Measurements from ENCODE around the gene CFAP300. TPM values are rescaled to one million over a fixed set of nuclear protein-coding genes. Genes with fewer than 3 reads are reported as not detected.
A peak's percentile ranks its signal among the peaks of the same experiment; 100 is the strongest.

The CFAP300 gene
- total and polyA plus RNA-seq, 2 of the 8 experiments (the other 6 are each of a cell fraction or from before 2014, with no cell fraction given): 2.1 to 2.8 TPM

GRCh38 chr11:102112509-102112821 is 65.2 kb downstream of the CFAP300 start:
- Histone ChIP-seq H3K23ac (ENCODE audit: insufficient read length) (no peak overlapping the region), H3K27ac (ENCODE audit: low read depth, low read length) (peak overlapping the region; percentile 97; the same call in 1 of the 2 replicates), H3K4me2 (ENCODE audit: insufficient read depth in 1 of 2, low read depth in 2 of 2, low read length in 2 of 2) (peak overlapping the region; percentile 85 to 94), H2AFZ (ENCODE audit: low read length) (no peak overlapping the region), H2BK20ac (ENCODE audit: low read length) (no peak overlapping the region), H2BK15ac (ENCODE audit: low read length) (no peak overlapping the region), H3K79me1 (ENCODE audit: low read depth, low read length) (no peaks in the 10 kb centered on the region), H4K5ac (ENCODE audit: insufficient read length, low read depth, low read length) (no peak overlapping the region), H3K4ac (replicated peaks; ENCODE audit: insufficient read length, low read depth, low read length) (no peak overlapping the region), H2BK5ac (ENCODE audit: low read depth, low read length) (no peak overlapping the region), H4K20me1 (replicated peaks in 1 of 2; ENCODE audit: control insufficient read depth in 1 of 2, insufficient read depth in 2 of 2, low read length in 2 of 2) (no peaks in the 10 kb centered on the region), H3K4me1 (replicated peaks in 1 of 4; ENCODE audit: control insufficient read depth in 3 of 4, insufficient read depth in 4 of 4, low read length in 3 of 4) (peaks cover 0 to 23% (median 1%) of the 10 kb centered on the region in 4 experiments; a peak in 4 of 7 replicates), H3K9me3 (ENCODE audit: insufficient read depth in 2 of 2, low read depth in 1 of 2, low read length in 1 of 2) (no peaks in the 10 kb centered on the region), H3K56ac (replicated peaks; ENCODE audit: insufficient read length, low read depth, low read length) (no peak overlapping the region), H2BK120ac (replicated peaks; ENCODE audit: low read depth, low read length) (no peak overlapping the region), H4K8ac (ENCODE audit: extremely low read depth, insufficient read depth, low read length) (no peak overlapping the region), H3K36me3 (ENCODE audit: control insufficient read depth in 2 of 4, insufficient read depth in 4 of 4, low read length in 3 of 4) (peaks cover 0 to 7% (median 0%) of the 10 kb centered on the region in 4 experiments; a peak in 1 of 8 replicates), H2BK12ac (ENCODE audit: low read depth, low read length) (no peak overlapping the region), H3K9ac (replicated peaks in 1 of 4; ENCODE audit: extremely low read depth in 1 of 4, low read depth in 3 of 4, low read length in 3 of 4) (peak overlapping the region in 3 of 4 experiments; percentile 46 to 98 (median 69); a peak in 4 of 7 replicates), H3K79me2 (ENCODE audit: control insufficient read depth in 1 of 2, insufficient read depth in 2 of 2, low read length in 2 of 2) (peaks cover 0 to 47% of the 10 kb centered on the region in 2 experiments; a peak in 3 of 4 replicates), H2AK5ac (ENCODE audit: low read depth, low read length) (no peak overlapping the region), H4K91ac (replicated peaks; ENCODE audit: insufficient read length, low read length) (no peak overlapping the region), H3K23me2 (ENCODE audit: low read depth, low read length) (peaks cover 5% of the 10 kb centered on the region), H3K27me3 (replicated peaks in 1 of 4; ENCODE audit: control insufficient read depth in 3 of 4, extremely low read depth in 1 of 4, insufficient read depth in 3 of 4, low read length in 3 of 4) (no peaks in the 10 kb centered on the region), H3K4me3 (ENCODE audit: extremely low read depth in 1 of 4, insufficient read depth in 2 of 4, low read depth in 3 of 4, low read length in 4 of 4) (peak overlapping the region; percentile 70 to 99 (median 88)), H3K14ac (ENCODE audit: insufficient read length) (peak overlapping the region; percentile 0), H3K18ac (ENCODE audit: extremely low read depth, low read length) (no peak overlapping the region)
- ChIA-PET CTCF (ENCODE audit: partially characterized antibody) (no interaction called here), POLR2A (ENCODE audit: partially characterized antibody) (interaction anchor here (0.6 kb wide), 1 partner anchor 122 kb away, joined by 3 read pairs; no protein-coding TSS in a partner anchor)
- peak in 1 of 2 experiments; percentile 30 for DNase-seq (ENCODE audit: low read depth in 1 of 2, low spot score in 2 of 2)
- TF ChIP-seq ZNF274 (IDR thresholded peaks at IDR 0.05; ENCODE audit: borderline replicate concordance, extremely low read depth, low read length) (no peak), CHD1 (IDR thresholded peaks at IDR 0.05; ENCODE audit: low read depth, low read length) (0 out of 2 replicates have a peak, but pooled peaks have one; percentile 9)
- 33% methylated on average over 5 of the region's 5 CpGs; no CpG with 5 or more reads in 1 of the 2 experiments for WGBS, 2 experiments (ENCODE audit: extremely low coverage in 1 of 2, insufficient coverage in 1 of 2, insufficient read length in 1 of 2, insufficient replicate concordance in 2 of 2, low coverage in 1 of 2, low lambda C conversion rate in 2 of 2, missing lambda C conversion rate in 1 of 2)
- FAIRE-seq: peak; percentile 28

All from H1 (cell line).